SU-DHL-6 (cell line): ENCODE results near the gene LRCH1.

Experiments used
- EZH2phosphoT487 ChIP-seq: fragments of 200-600 bp; sonication (generic), shearing (Covaris generic); conservative IDR thresholded peaks from 2 replicates; pipeline ENCODE4 v1.6.1; 2018; ENCODE audit warnings: mild to moderate bottlenecking, antibody characterized with exemption, low read length, moderate library complexity, mixed read lengths
- TF ChIP-seq, protein P1 (sequence below): fragments of 200-600 bp; sonication (generic); IDR thresholded peaks from one replicate; pipeline ENCODE4 v1.5.1; 2017; ENCODE audit warnings: antibody characterized with exemption, mild to moderate bottlenecking, low read length, moderate library complexity; ENCODE audit not compliant: insufficient read depth, poor library complexity, severe bottlenecking

DNA sequence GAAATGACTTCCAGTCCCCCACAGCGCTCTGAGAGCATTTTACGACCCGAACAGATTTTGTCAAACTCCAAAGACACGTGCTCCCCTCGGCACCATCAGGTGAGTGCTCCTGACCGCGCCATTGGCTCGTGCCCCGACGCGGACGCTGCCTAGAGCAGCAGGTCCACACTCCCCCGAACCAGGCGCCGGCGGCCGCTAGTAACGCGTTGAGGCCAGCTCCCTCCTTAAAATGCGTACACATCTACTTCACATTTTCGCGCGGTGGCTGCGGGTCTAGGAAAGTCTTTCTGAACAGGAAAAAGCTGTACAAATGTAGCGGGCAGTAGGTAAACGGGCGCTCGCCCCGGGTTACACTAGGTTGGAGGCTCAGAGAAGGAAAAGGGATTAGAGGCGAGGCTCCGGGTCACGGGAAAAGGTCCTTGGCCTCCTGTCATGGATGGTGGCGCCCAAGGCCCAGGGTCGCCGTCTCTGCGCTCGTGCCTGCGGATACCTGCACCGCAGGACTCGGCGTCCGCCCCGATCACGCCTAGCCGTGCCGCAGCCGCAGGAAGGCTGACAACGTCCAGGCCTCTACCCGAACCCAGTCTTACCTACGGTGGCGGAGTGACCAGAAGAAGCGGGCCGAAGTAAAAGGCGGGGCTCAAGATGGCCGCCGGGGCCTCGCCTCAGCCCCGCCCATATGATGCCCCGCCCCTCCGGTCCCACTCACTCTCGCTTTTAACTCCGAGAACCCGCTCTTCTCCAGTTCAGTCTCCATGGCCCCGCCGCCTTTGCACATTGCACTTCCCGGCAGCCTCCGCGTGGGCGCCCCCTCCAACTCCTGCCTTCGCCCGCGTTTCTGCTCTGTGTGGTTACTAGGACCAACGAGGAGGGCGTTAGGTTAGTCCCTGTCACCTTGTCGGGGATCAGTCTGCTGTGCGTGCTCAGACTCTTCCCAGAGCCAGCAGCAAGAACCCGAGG is 243.8 kb downstream of the LRCH1 start, which contains the start of gene ESD:
- TF ChIP-seq, protein P1, sequence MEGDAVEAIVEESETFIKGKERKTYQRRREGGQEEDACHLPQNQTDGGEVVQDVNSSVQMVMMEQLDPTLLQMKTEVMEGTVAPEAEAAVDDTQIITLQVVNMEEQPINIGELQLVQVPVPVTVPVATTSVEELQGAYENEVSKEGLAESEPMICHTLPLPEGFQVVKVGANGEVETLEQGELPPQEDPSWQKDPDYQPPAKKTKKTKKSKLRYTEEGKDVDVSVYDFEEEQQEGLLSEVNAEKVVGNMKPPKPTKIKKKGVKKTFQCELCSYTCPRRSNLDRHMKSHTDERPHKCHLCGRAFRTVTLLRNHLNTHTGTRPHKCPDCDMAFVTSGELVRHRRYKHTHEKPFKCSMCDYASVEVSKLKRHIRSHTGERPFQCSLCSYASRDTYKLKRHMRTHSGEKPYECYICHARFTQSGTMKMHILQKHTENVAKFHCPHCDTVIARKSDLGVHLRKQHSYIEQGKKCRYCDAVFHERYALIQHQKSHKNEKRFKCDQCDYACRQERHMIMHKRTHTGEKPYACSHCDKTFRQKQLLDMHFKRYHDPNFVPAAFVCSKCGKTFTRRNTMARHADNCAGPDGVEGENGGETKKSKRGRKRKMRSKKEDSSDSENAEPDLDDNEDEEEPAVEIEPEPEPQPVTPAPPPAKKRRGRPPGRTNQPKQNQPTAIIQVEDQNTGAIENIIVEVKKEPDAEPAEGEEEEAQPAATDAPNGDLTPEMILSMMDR, result no peak
- TF ChIP-seq EZH2phosphoT487, result no peak
